Endothelial cell of umbilical vein (primary cell): ENCODE results near the gene LAX1.

ENCODE experiments used
- EZH2 ChIP-seq: IDR thresholded peaks from 2 replicates; pipeline ENCODE4 v1.6.1; 2012; ENCODE audit warnings: borderline replicate concordance, low read depth, mild to moderate bottlenecking, moderate library complexity, low read length, inconsistent platforms; ENCODE audit not compliant: severe bottlenecking
- FOS ChIP-seq: IDR thresholded peaks from 2 replicates; pipeline ENCODE4 v1.6.1; 2011; ENCODE audit warnings: mild to moderate bottlenecking, low read length, moderate library complexity, borderline replicate concordance; ENCODE audit not compliant: insufficient read depth
- JUN ChIP-seq: IDR thresholded peaks from 2 replicates; pipeline ENCODE4 v1.6.1; 2011; ENCODE audit warnings: borderline replicate concordance, low read depth; ENCODE audit not compliant: insufficient read length, insufficient read depth
- MYC ChIP-seq: IDR thresholded peaks from one replicate; pipeline ENCODE4 v1.6.1; 2011; ENCODE audit warnings: mild to moderate bottlenecking, low read depth, low read length
- POLR2A ChIP-seq: IDR thresholded peaks from 2 replicates; pipeline ENCODE4 v1.6.1; 2012; ENCODE audit warnings: low read depth, mild to moderate bottlenecking, control low read depth, low read length
- POLR2AphosphoS5 ChIP-seq: IDR thresholded peaks from 2 replicates; pipeline ENCODE4 v1.6.1; 2012; ENCODE audit warnings: low read depth, mild to moderate bottlenecking, control low read depth, low read length, moderate library complexity; ENCODE audit not compliant: insufficient read depth
- TF ChIP-seq, protein P1 (sequence below), 2 donors: IDR thresholded peaks; 1 replicate in 1 of 2; 2 replicates in 1 of 2; pipeline ENCODE4 v1.5.1; 2011; ENCODE audit warnings: low read length in 2 of 2, mild to moderate bottlenecking in 2 of 2, moderate library complexity in 2 of 2, control low read depth in 1 of 2, inconsistent platforms in 1 of 2, low read depth in 1 of 2; ENCODE audit not compliant: insufficient read depth in 1 of 2; ENCODE audit errors: extremely low read depth in 1 of 2
- TF ChIP-seq, protein P2 (sequence below): IDR thresholded peaks from 2 replicates; pipeline ENCODE4 v1.6.1; 2011; ENCODE audit not compliant: insufficient read depth, insufficient read length

DNA sequence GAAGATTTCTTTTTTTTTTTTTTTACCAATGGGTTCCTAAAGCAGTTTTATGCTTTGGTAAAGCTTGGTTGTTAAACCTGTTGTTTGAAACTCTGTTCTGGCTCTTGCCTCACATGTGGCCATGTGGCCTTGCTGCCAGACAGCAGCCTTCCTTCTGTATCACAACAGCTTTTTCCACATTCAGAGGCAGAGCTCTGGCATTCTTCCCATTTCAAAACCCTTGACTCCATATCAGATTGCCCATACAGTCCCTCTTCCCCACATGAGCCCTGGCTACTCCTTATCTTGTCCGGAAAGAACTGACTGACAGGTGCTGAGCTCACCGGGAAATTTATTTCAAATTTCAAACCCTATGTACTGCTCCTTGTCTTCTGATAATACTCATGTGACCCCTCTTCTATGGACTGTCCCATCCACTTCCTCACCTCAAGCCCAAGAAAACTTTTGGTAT, 38.5 kb upstream of the LAX1 start:
- TF ChIP-seq, protein P1, sequence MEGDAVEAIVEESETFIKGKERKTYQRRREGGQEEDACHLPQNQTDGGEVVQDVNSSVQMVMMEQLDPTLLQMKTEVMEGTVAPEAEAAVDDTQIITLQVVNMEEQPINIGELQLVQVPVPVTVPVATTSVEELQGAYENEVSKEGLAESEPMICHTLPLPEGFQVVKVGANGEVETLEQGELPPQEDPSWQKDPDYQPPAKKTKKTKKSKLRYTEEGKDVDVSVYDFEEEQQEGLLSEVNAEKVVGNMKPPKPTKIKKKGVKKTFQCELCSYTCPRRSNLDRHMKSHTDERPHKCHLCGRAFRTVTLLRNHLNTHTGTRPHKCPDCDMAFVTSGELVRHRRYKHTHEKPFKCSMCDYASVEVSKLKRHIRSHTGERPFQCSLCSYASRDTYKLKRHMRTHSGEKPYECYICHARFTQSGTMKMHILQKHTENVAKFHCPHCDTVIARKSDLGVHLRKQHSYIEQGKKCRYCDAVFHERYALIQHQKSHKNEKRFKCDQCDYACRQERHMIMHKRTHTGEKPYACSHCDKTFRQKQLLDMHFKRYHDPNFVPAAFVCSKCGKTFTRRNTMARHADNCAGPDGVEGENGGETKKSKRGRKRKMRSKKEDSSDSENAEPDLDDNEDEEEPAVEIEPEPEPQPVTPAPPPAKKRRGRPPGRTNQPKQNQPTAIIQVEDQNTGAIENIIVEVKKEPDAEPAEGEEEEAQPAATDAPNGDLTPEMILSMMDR (IDR thresholded peaks at IDR 0.05; ENCODE audit: extremely low read depth in 1 of 2, insufficient read depth in 1 of 2, low read depth in 1 of 2, low read length in 2 of 2), result no peak
- no peak for TF ChIP-seq POLR2A
- TF ChIP-seq, protein P2, sequence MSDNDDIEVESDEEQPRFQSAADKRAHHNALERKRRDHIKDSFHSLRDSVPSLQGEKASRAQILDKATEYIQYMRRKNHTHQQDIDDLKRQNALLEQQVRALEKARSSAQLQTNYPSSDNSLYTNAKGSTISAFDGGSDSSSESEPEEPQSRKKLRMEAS, result no peak
- no peak for TF ChIP-seq FOS
- TF ChIP-seq EZH2, result no peak
- TF ChIP-seq JUN, result no peak
- no peak for TF ChIP-seq MYC
- TF ChIP-seq POLR2AphosphoS5, result no peak
